HepG2 (cell line): ENCODE results near the gene L1CAM. TPM values are rescaled to one million over a fixed set of nuclear protein-coding genes. Genes with fewer than 3 reads are reported as not detected.
A peak's percentile ranks its signal among the peaks of the same experiment; 100 is the strongest.

ENCODE experiments used
- ATAC-seq: fragments of 200-7000 bp; cut with Tn5 transposase; 3 replicates; pipeline ENCODE4 v1.9.1; 2020; ENCODE audit warnings: mild to moderate bottlenecking, moderate library complexity
- BruUV-seq: library from RNA; stranded (reverse); fragments of 400-500 nt; replicated peaks from 2 replicates; lab custom pipeline; 2021; lab: Mats Ljungman, UMichigan
- CTCF ChIA-PET: fragments of 300-600 bp; formaldehyde crosslinking; extraction: SDS; loops from one replicate; lab custom pipeline; 2021; ENCODE audit warnings: low total read pairs, inconsistent platforms, low intra/inter-chr PET ratio; lab: Yijun Ruan, JAX
- POLR2A ChIA-PET: fragments of 350-600 bp; sonication (Branson Sonifier 250); formaldehyde crosslinking; loops from one replicate; lab custom pipeline; 2020; ENCODE audit warnings: antibody characterized with exemption, inconsistent platforms; lab: Yijun Ruan, JAX
- DNase-seq: peaks from one replicate; pipeline ENCODE4 v3.0.0-alpha.2; 2015; ENCODE audit warnings: low spot score
- FAIRE-seq: peaks from 3 replicates; lab custom pipeline; 2011; peaks lifted over from hg19 to GRCh38; lab: Jason Lieb, UNC
- H2AFZ ChIP-seq: one replicate; pipeline ENCODE4 v1.6.1; 2011; ENCODE audit warnings: low read length, inconsistent platforms
- H3K27ac ChIP-seq: fragments of 300-600 bp; 3 replicates; pipeline ENCODE4 v1.8.0; 2011; ENCODE audit warnings: mixed run types, mild to moderate bottlenecking, mixed read lengths, low read length, inconsistent platforms; ENCODE audit not compliant: insufficient read depth; ENCODE audit errors: extremely low read length
- H3K27me3 ChIP-seq, 2 experiments: fragments of 200-600 bp in 1 of 2; 2 replicates in 1 of 2; 3 replicates in 1 of 2; pipeline versions ENCODE4 v1.6.0 to v1.8.0; 2011; ENCODE audit warnings: low read length in 2 of 2, mild to moderate bottlenecking in 2 of 2, moderate library complexity in 2 of 2, inconsistent platforms in 1 of 2; ENCODE audit not compliant: insufficient read depth in 2 of 2, control insufficient read depth in 1 of 2
- H3K36me3 ChIP-seq, 2 experiments: fragments of 200-600 bp in 1 of 2; replicated peaks in 1 of 2; 2 replicates in 1 of 2; 3 replicates in 1 of 2; pipeline versions ENCODE4 v1.5.1 to v1.8.0; 2011; ENCODE audit warnings: low read length in 2 of 2, inconsistent platforms in 1 of 2; ENCODE audit not compliant: insufficient read depth in 2 of 2, control insufficient read depth in 1 of 2
- H3K4me1 ChIP-seq: 2 replicates; pipeline ENCODE4 v1.5.1; 2012; ENCODE audit warnings: low read length, inconsistent platforms; ENCODE audit not compliant: insufficient read depth
- H3K4me2 ChIP-seq: 2 replicates; pipeline ENCODE4 v1.6.0; 2011; ENCODE audit warnings: low read depth, low read length, inconsistent platforms
- H3K4me3 ChIP-seq, 3 experiments: fragments of 200-600 bp in 1 of 3; sonication (generic), shearing (Covaris generic) in 1 of 3; replicated peaks in 1 of 3; 2 replicates each; pipeline ENCODE4 v1.5.1; 2011 to 2016; ENCODE audit warnings: low read length in 3 of 3, inconsistent platforms in 2 of 3, low read depth in 2 of 3, mild to moderate bottlenecking in 2 of 3, control low read depth in 1 of 3, mixed read lengths in 1 of 3; ENCODE audit not compliant: insufficient read depth in 1 of 3
- H3K79me2 ChIP-seq: one replicate; pipeline ENCODE4 v1.6.1; 2011; ENCODE audit warnings: low read length, inconsistent platforms; ENCODE audit not compliant: insufficient read depth
- H3K9ac ChIP-seq: 2 replicates; pipeline ENCODE4 v1.6.0; 2011; ENCODE audit warnings: mild to moderate bottlenecking, low read depth, low read length, inconsistent platforms; ENCODE audit not compliant: insufficient read depth
- H3K9me3 ChIP-seq: 2 replicates; pipeline ENCODE4 v1.5.1; 2012; ENCODE audit warnings: mild to moderate bottlenecking, low read length
- H4K20me1 ChIP-seq: 2 replicates; pipeline ENCODE4 v1.6.0; 2011; ENCODE audit warnings: inconsistent platforms, mild to moderate bottlenecking, low read length, moderate library complexity; ENCODE audit not compliant: insufficient read depth
- CTCF ChIP-seq: sonication (generic); formaldehyde crosslinking; IDR thresholded peaks from 2 replicates; pipeline ENCODE4 v1.5.0; 2020; ENCODE audit warnings: mild to moderate bottlenecking, missing genetic modification reagents, moderate library complexity
- HNRNPK ChIP-seq: fragments of 200-400 bp; formaldehyde crosslinking; IDR thresholded peaks from 2 replicates; pipeline ENCODE4 v1.6.1; 2018; ENCODE audit warnings: low read length, low read depth, moderate library complexity, mild to moderate bottlenecking; ENCODE audit not compliant: poor library complexity, severe bottlenecking
- HNRNPL ChIP-seq: fragments of 200-400 bp; formaldehyde crosslinking; IDR thresholded peaks from 2 replicates; pipeline ENCODE4 v1.6.1; 2017; ENCODE audit warnings: mild to moderate bottlenecking, low read depth, low read length
- KAT7 ChIP-seq: IDR thresholded peaks from 2 replicates; pipeline ENCODE4 v1.6.1; 2018; ENCODE audit warnings: borderline replicate concordance, missing compliant biosample characterization
- PHF21A ChIP-seq: sonication (generic); formaldehyde crosslinking; IDR thresholded peaks from 2 replicates; pipeline ENCODE4 v1.5.0; 2020; ENCODE audit warnings: mild to moderate bottlenecking, missing genetic modification reagents
- RFXAP ChIP-seq: sonication (generic); formaldehyde crosslinking; IDR thresholded peaks from 2 replicates; pipeline ENCODE4 v1.4.0; 2020; ENCODE audit warnings: missing genetic modification reagents, borderline replicate concordance
- SNAPC4 ChIP-seq: sonication (generic); formaldehyde crosslinking; IDR thresholded peaks from 2 replicates; pipeline ENCODE4 v1.4.0; 2020; ENCODE audit warnings: mild to moderate bottlenecking, missing genetic modification reagents
- SP140L ChIP-seq: sonication (generic); formaldehyde crosslinking; IDR thresholded peaks from 2 replicates; pipeline ENCODE4 v1.4.0; 2020; ENCODE audit warnings: missing genetic modification reagents, borderline replicate concordance
- STAG1 ChIP-seq: sonication (generic); formaldehyde crosslinking; IDR thresholded peaks from 2 replicates; pipeline ENCODE4 v1.4.0; 2020; ENCODE audit warnings: missing genetic modification reagents
- ZNF781 ChIP-seq: sonication (generic); formaldehyde crosslinking; IDR thresholded peaks from 2 replicates; pipeline ENCODE4 v1.5.1; 2020; ENCODE audit warnings: borderline replicate concordance, mild to moderate bottlenecking, missing genetic modification reagents; ENCODE audit errors: not compliant biosample characterization
- WGBS: methylation state at CpG from one replicate; pipeline ENCODE4 v1.1.6; 2017; ENCODE audit warnings: low lambda C conversion rate; 5-methylcytosine and 5-hydroxymethylcytosine counted together
- in situ Hi-C: cut with HindIII; loops from 2 replicates; pipeline ENCODE4 v1.10.0; 2017; ENCODE audit warnings: low pct_unique_long_range_greater_than_20kb; ENCODE audit not compliant: extremely low pct_ligation_motif_present
- intact Hi-C: fragments of 100-400 bp; cut with micrococcal nuclease; formaldehyde crosslinking; loops from one replicate; pipeline ENCODE4 v1.10.0; 2022; ENCODE audit not compliant: unreplicated experiment
- polyA plus RNA-seq, 8 experiments: library from polyadenylated mRNA; depleted of rRNA in 3 of 8; stranded (reverse) in 7 of 8; unstranded in 1 of 8; fragments of >200 nt; fragmentation: Illumina TruSeq in 4 of 8; extraction: Trizol in 4 of 8; gene quantifications; 2 replicates each; pipeline versions ENCODE4 v1.2.1 to v1.2.3, GENCODE V29; 2011 to 2016; ENCODE audit warnings: low read depth in 4 of 8, missing spikeins in 1 of 8, mixed read lengths in 1 of 8; ENCODE audit not compliant: insufficient read depth in 1 of 8
- total RNA-seq, 5 experiments: library from RNA; depleted of rRNA; stranded (reverse); fragments of >200 nt; fragmentation: Illumina TruSeq; extraction: Trizol; gene quantifications; 2 replicates each; pipeline ENCODE4 v1.2.3, GENCODE V29; 2016; ENCODE audit warnings: low read depth in 1 of 5

The L1CAM gene
- total and polyA plus RNA-seq, 2 of the 13 experiments (the other 11 are each of a cell fraction or from before 2014, with no cell fraction given): 1.4 to 2.0 TPM

GRCh38 chrX:153885208-153885787 lies 675 bp downstream of the L1CAM start:
- 90% methylated on average over 2 of the region's 32 CpGs for WGBS
- Histone ChIP-seq H2AFZ (no peak overlapping the region), H3K4me3 (peak overlapping the region in 2 of 3 experiments; percentile 33 to 55; a peak in 3 of 6 replicates), H3K79me2 (no peaks in the 10 kb centered on the region), H3K36me3 (no peaks in the 10 kb centered on the region), H3K27me3 (peaks cover 0 to 19% of the 10 kb centered on the region in 2 experiments; a peak in 3 of 5 replicates), H4K20me1 (no peaks in the 10 kb centered on the region), H3K4me2 (peak overlapping the region; percentile 23), H3K4me1 (peaks cover 28% of the 10 kb centered on the region), H3K9ac (no peak overlapping the region), H3K27ac (no peak overlapping the region), H3K9me3 (no peaks in the 10 kb centered on the region)
- FAIRE-seq (no peak), ATAC-seq (no peak), DNase-seq (no peak)
- ChIA-PET POLR2A (no interaction called here), CTCF (no interaction called here)
- in situ Hi-C loops (no loop called here), intact Hi-C loops (no loop called here)
- TF ChIP-seq SP140L (CRISPR knock-in tag) (no peak), KAT7 (CRISPR knock-in tag) (no peak), PHF21A (CRISPR knock-in tag) (no peak), RFXAP (CRISPR knock-in tag) (no peak), HNRNPK (no peak), ZNF781 (no peak)
- BruUV-seq: no TSS peak

- BruUV-seq: no TSS peak
- in situ Hi-C loops (no loop called here), intact Hi-C loops (no loop called here)
- FAIRE-seq (no peak), DNase-seq (no peak), ATAC-seq (no peak)
- Histone ChIP-seq H4K20me1 (no peaks in the 10 kb centered on the region), H3K36me3 (no peaks in the 10 kb centered on the region), H3K9me3 (no peaks in the 10 kb centered on the region), H3K27ac (no peak overlapping the region), H3K9ac (no peak overlapping the region), H3K27me3 (peaks cover 0 to 19% of the 10 kb centered on the region in 2 experiments; a peak in 3 of 5 replicates), H3K4me2 (no peak overlapping the region), H3K4me1 (peaks cover 35% of the 10 kb centered on the region), H3K79me2 (no peaks in the 10 kb centered on the region), H2AFZ (no peak overlapping the region), H3K4me3 (no peak overlapping the region)
- 29% methylated on average over 1 of the region's 6 CpGs for WGBS
- ChIA-PET CTCF (no interaction called here), POLR2A (no interaction called here)
- TF ChIP-seq HNRNPL (peak; percentile 37; the same call in 1 of the 2 replicates), STAG1 (peak; percentile 35; the same call in 1 of the 2 replicates), CTCF (peak; percentile 36), SNAPC4 (no peak), HNRNPK (no peak)
Measured at GRCh38 chrX:153884590-153884989, 1.4 kb downstream of the L1CAM start.
